HG03521 (cell line): ENCODE measurements around the gene HGS.

Source experiments
- ATAC-seq: cut with Tn5 transposase; IDR thresholded peaks from one replicate; pipeline ENCODE4 v1.9.1; 2021; ENCODE audit warnings: mild to moderate bottlenecking, moderate library complexity; ENCODE audit not compliant: unreplicated experiment

Gene HGS

GRCh38 chr17:81703747-81704654 is 20.2 kb downstream of the HGS start:
- ATAC-seq, result no peak

GRCh38 chr17:81705518-81706231 is 21.9 kb downstream of the HGS start:
- ATAC-seq, result no peak

- ATAC-seq, result no peak
Measured at GRCh38 chr17:81706232-81706611, 22.4 kb downstream of the HGS start.

GRCh38 chr17:81706757-81707624 is 23.2 kb downstream of the HGS start:
- no peak for ATAC-seq

- ATAC-seq, result no peak
Measured at GRCh38 chr17:81707725-81708646, 24.2 kb downstream of the HGS start.

GRCh38 chr17:81708739-81709185 is 25.0 kb downstream of the HGS start:
- ATAC-seq, result no peak

- ATAC-seq, result no peak
Measured at GRCh38 chr17:81710514-81711308, 26.9 kb downstream of the HGS start.

- ATAC-seq, result peak; percentile 68
Measured at GRCh38 chr17:81711814-81712467, 28.1 kb downstream of the HGS start, which contains the start of gene SLC25A10. Gene SLC25A10, plus strand, starts transcription at chr17:81712284. Its CDS starts 143 bp downstream, at chr17:81712427.

GRCh38 chr17:81712468-81713003 is 28.7 kb downstream of the HGS start:
- ATAC-seq, result no peak

DNA sequence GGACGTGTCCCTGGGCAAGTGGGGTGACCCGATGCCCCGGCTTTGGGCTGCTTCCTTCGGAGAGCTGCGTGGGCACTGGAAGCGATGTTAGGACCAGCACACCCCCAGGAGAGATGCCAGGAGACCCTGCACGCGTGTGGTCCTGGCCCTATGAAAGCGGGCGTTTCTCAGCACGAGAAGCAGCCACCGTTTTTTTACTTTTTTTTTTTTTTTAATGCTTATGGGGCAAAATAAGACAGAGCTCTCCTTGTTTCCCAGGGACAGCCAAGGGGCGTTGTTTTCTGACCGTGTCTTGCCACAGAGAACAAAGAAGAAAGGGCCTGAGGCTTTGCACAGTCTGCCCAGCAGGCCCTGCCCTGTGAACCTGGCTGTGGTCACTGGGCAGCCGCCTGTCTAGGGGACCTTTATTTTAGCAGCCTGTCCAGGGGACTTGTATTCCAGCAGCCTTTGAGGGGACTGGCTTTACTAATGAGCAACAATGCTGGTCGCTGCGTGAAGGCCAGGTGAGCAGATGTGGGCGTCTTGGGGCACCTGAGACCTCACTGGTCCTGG is 29.3 kb downstream of the HGS start:
- no peak for ATAC-seq

- no peak for ATAC-seq
Measured at GRCh38 chr17:81713556-81714411, 30.0 kb downstream of the HGS start.

GRCh38 chr17:81714412-81715106 is 30.7 kb downstream of the HGS start:
- ATAC-seq, result no peak

GRCh38 chr17:81715107-81715871 is 31.5 kb downstream of the HGS start:
- ATAC-seq, result no peak

GRCh38 chr17:81715872-81716673 is 32.3 kb downstream of the HGS start:
- ATAC-seq, result no peak

GRCh38 chr17:81716674-81716996 is 32.8 kb downstream of the HGS start:
- no peak for ATAC-seq
